Caco-2 (cell line): ENCODE measurements around the gene HTT. TPM values are rescaled to one million over a fixed set of nuclear protein-coding genes. Genes with fewer than 3 reads are reported as not detected.

Experiments used
- BruUV-seq: library from RNA; stranded (reverse); fragments of 400-500 nt; replicated peaks from 2 replicates; lab custom pipeline; 2021; lab: Mats Ljungman, UMichigan
- CTCF ChIA-PET: fragments of 300-600 bp; sonication (Branson Sonifier 250); formaldehyde crosslinking; loops from one replicate; lab custom pipeline; 2022; ENCODE audit warnings: antibody characterized with exemption; lab: Charles Lee
- POLR2A ChIA-PET: fragments of 300-600 bp; sonication (Branson Sonifier 250); formaldehyde crosslinking; loops from one replicate; lab custom pipeline; 2022; ENCODE audit warnings: antibody characterized with exemption; lab: Charles Lee
- DNase-seq, 2 experiments: peaks; one replicate each; pipeline versions ENCODE4 v3.0.0 to v3.0.0-alpha.2; 2020 to 2022
- H3K27me3 ChIP-seq: replicated peaks from 2 replicates; pipeline ENCODE4 v1.6.0; 2011; ENCODE audit warnings: low read length; ENCODE audit not compliant: control insufficient read depth, insufficient read depth
- H3K36me3 ChIP-seq: 2 replicates; pipeline ENCODE4 v1.5.1; 2011; ENCODE audit warnings: low read length; ENCODE audit not compliant: control insufficient read depth, insufficient read depth
- H3K4me1 ChIP-seq: fragments of 250-450 bp; sonication (Bioruptor Pico); 2 replicates; pipeline ENCODE4 v1.5.1; 2020; ENCODE audit warnings: mild to moderate bottlenecking
- H3K4me3 ChIP-seq: 2 replicates; pipeline ENCODE4 v1.5.1; 2011; ENCODE audit warnings: low read depth, mild to moderate bottlenecking, control low read depth, low read length
- H3K9me3 ChIP-seq: fragments of 250-450 bp; sonication (Bioruptor Pico); 2 replicates; pipeline ENCODE4 v1.5.1; 2020; ENCODE audit warnings: mild to moderate bottlenecking, moderate library complexity
- H3K27ac Mint-ChIP-seq: one replicate; pipeline ENCODE4 v1.8.0; 2022; ENCODE audit warnings: mixed read lengths; ENCODE audit not compliant: unreplicated experiment
- H3K27me3 Mint-ChIP-seq: one replicate; pipeline ENCODE4 v1.8.0; 2022; ENCODE audit warnings: mixed read lengths; ENCODE audit not compliant: insufficient read depth, unreplicated experiment
- H3K36me3 Mint-ChIP-seq: one replicate; pipeline ENCODE4 v1.8.0; 2022; ENCODE audit warnings: mild to moderate bottlenecking, mixed read lengths; ENCODE audit not compliant: insufficient read depth, unreplicated experiment
- H3K4me1 Mint-ChIP-seq: one replicate; pipeline ENCODE4 v1.8.0; 2022; ENCODE audit warnings: low read depth, mixed read lengths; ENCODE audit not compliant: unreplicated experiment
- H3K4me3 Mint-ChIP-seq: one replicate; pipeline ENCODE4 v1.8.0; 2022; ENCODE audit warnings: mild to moderate bottlenecking, moderate library complexity, mixed read lengths; ENCODE audit not compliant: unreplicated experiment
- H3K9me3 Mint-ChIP-seq: one replicate; pipeline ENCODE4 v1.8.0; 2022; ENCODE audit warnings: mixed read lengths; ENCODE audit not compliant: unreplicated experiment
- CTCF ChIP-seq, 2 experiments: fragments of 200-600 bp in 1 of 2; IDR thresholded peaks; 1 replicate in 1 of 2; 2 replicates in 1 of 2; pipeline versions ENCODE4 v1.5.1 to v1.8.0; 2011 to 2022; ENCODE audit warnings: antibody characterized with exemption in 1 of 2, control low read depth in 1 of 2, inconsistent platforms in 1 of 2, low read depth in 1 of 2, low read length in 1 of 2, mild to moderate bottlenecking in 1 of 2, moderate library complexity in 1 of 2; ENCODE audit not compliant: insufficient read depth in 1 of 2, severe bottlenecking in 1 of 2, unreplicated experiment in 1 of 2
- intact Hi-C: fragments of 100-400 bp; cut with micrococcal nuclease; formaldehyde crosslinking; loops from one replicate; pipeline ENCODE4 v1.10.0; 2022; ENCODE audit not compliant: unreplicated experiment
- total RNA-seq: library from RNA; stranded (reverse); gene quantifications from 2 replicates; pipeline ENCODE4 v1.2.3, GENCODE V29; 2022

The HTT gene
- total RNA-seq, 1 experiment from 2014 or later, result 63.3 TPM

GRCh38 chr4:3201718-3202702 is 127.5 kb downstream of the HTT start:
- intact Hi-C loops, result no loop called here
- Histone ChIP-seq H3K9me3 (no peaks in the 10 kb centered on the region), H3K36me3 (no peaks in the 10 kb centered on the region; the same call in none of the 2 replicates), H3K4me1 (no peaks in the 10 kb centered on the region), H3K4me3 (no peak overlapping the region), H3K27me3 (no peaks in the 10 kb centered on the region)
- BruUV-seq, result no TSS peak
- Mint-ChIP-seq H3K9me3 (no peaks in the 10 kb centered on the region), H3K27me3 (no peaks in the 10 kb centered on the region), H3K4me3 (no peak overlapping the region), H3K27ac (no peak overlapping the region), H3K4me1 (peaks cover 8% of the 10 kb centered on the region), H3K36me3 (peaks cover 21% of the 10 kb centered on the region)
- DNase-seq, result no peak
- TF ChIP-seq CTCF (IDR thresholded peaks at IDR 0.05; ENCODE audit: insufficient read depth in 1 of 2, low read depth in 1 of 2, low read length in 1 of 2, severe bottlenecking in 1 of 2, unreplicated experiment in 1 of 2), result no peak
- CTCF ChIA-PET, result no interaction called here
- POLR2A ChIA-PET, result no interaction called here

GRCh38 chr4:3202836-3203820 is 128.6 kb downstream of the HTT start:
- Mint-ChIP-seq H3K27ac (no peak overlapping the region), H3K4me1 (peaks cover 13% of the 10 kb centered on the region), H3K36me3 (peaks cover 27% of the 10 kb centered on the region), H3K27me3 (no peaks in the 10 kb centered on the region), H3K4me3 (no peak overlapping the region), H3K9me3 (no peaks in the 10 kb centered on the region)
- H3K9me3 ChIP-seq, result no peaks in the 10 kb centered on the region
- BruUV-seq, result no TSS peak
- H3K4me1 ChIP-seq, result no peaks in the 10 kb centered on the region
- no peak for DNase-seq
- no peaks in the 10 kb centered on the region; the same call in none of the 2 replicates for H3K36me3 ChIP-seq
- no peaks in the 10 kb centered on the region for H3K27me3 ChIP-seq
- intact Hi-C loops, result no loop called here
- TF ChIP-seq CTCF (IDR thresholded peaks at IDR 0.05; ENCODE audit: insufficient read depth in 1 of 2, low read depth in 1 of 2, low read length in 1 of 2, severe bottlenecking in 1 of 2, unreplicated experiment in 1 of 2), result no peak
- CTCF ChIA-PET, result no interaction called here
- POLR2A ChIA-PET, result interaction anchor here (0.5 kb wide), 1 partner anchor 58 kb away, joined by 3 read pairs; no protein-coding TSS in a partner anchor
- H3K4me3 ChIP-seq, result no peak overlapping the region

GRCh38 chr4:3203971-3204431 is 129.5 kb downstream of the HTT start:
- Histone ChIP-seq H3K4me3 (no peak overlapping the region), H3K36me3 (no peaks in the 10 kb centered on the region; the same call in 1 of the 2 replicates), H3K4me1 (no peaks in the 10 kb centered on the region), H3K27me3 (no peaks in the 10 kb centered on the region), H3K9me3 (no peaks in the 10 kb centered on the region)
- Mint-ChIP-seq H3K27me3 (no peaks in the 10 kb centered on the region), H3K9me3 (no peaks in the 10 kb centered on the region), H3K4me3 (no peak overlapping the region), H3K27ac (no peak overlapping the region), H3K4me1 (peaks cover 13% of the 10 kb centered on the region), H3K36me3 (peaks cover 36% of the 10 kb centered on the region)
- no peak for DNase-seq
- BruUV-seq, result no TSS peak
- no peak for TF ChIP-seq CTCF (IDR thresholded peaks at IDR 0.05; ENCODE audit: insufficient read depth in 1 of 2, low read depth in 1 of 2, low read length in 1 of 2, severe bottlenecking in 1 of 2, unreplicated experiment in 1 of 2)
- intact Hi-C loops, result no loop called here
- ChIA-PET CTCF (no interaction called here), POLR2A (no interaction called here)
